ENCODE data around the gene SLC49A3. TPM values are rescaled to one million over a fixed set of nuclear protein-coding genes. Genes with fewer than 3 reads are reported as not detected.
"Not testable (repeated sequence)": the region's sequence is repeated elsewhere in the genome, so short reads cannot be mapped to it uniquely, and the experiment has no call there.

The SLC49A3 gene
- total RNA-seq: 1 to 10 TPM in 1 of 2 donors, under 1 TPM in 1; 0.59 to 1.3 TPM

DNA sequence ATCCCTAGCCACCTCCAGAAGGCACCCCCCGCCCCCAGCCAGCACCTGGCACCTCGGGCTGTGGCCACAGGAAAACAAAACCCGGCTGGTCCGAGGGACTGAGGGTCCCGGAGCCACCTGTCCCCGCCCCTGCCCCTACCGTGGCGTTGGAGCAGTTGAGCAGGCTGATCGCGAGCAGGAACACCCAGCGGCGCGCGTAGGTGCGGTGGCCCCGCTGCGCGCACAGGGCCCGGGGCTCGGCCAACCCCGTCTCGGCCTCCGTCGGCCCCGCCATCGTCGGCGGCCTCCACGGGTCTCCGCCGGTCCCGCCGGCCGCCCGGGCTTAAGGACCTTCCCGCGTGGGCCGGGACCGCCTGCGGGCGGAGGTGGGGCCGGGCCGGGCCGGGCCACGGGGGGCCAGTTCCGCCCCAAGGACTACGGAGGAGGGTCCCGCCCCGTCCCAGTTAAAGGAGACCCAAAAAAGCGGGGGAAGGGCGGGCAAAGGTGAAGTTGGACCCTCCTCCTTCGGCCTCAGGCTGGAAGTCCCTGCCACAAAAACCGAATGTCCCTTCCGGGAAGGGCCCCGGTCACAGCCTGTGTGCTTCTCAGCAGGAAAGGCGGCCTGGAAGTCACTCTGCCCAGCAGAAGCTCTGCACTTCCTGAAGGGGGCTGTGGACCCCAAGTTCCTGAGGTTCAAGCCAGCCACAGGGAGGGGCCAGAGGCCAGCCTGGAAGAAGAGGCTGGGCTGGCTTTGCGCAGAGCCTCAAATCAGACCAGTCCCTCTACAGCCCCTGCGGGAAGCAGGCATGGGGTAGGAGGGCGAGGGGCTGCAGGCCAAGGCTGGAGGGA is at the start of gene SLC49A3:
TSS of gene SLC49A3 (minus strand) at position 298 of the 828 bp plus-strand sequence. CDS start at position 274, 24 bp downstream.
- DNase-seq (ENCODE audit: low spot score in 2 of 2) (peak in 1 of 2 donors; percentile 54), ATAC-seq (peak; percentile 23 to 42)
- Mint-ChIP-seq H3K36me3 (no peaks in the 10 kb centered on the region), H3K9me3 (no peaks in the 10 kb centered on the region), H3K27ac (no peak within 1 kb of the TSS)

DNA sequence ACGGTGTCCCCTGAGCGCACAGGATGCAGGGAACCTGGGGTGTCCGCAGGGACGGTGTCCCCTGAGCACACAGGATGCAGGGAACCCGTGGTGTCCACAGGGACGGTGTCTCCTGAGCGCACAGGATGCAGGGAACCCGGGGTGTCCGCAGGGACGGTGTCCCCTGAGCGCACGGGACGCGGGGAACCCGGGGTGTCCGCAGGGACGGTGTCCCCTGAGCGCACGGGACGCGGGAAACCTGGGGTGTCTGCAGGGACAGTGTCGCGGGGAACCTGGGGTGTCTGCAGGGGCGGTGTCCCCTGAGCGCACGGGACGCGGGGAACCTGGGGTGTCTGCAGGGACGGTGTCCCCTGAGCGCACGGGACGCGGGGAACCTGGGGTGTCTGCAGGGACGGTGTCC is 47.6 kb upstream of the SLC49A3 start:
- H3K27ac Mint-ChIP-seq; H3K9me3 Mint-ChIP-seq; ATAC-seq; DNase-seq (ENCODE audit: low spot score in 2 of 2); H3K36me3 Mint-ChIP-seq: not testable (repeated sequence)

DNA sequence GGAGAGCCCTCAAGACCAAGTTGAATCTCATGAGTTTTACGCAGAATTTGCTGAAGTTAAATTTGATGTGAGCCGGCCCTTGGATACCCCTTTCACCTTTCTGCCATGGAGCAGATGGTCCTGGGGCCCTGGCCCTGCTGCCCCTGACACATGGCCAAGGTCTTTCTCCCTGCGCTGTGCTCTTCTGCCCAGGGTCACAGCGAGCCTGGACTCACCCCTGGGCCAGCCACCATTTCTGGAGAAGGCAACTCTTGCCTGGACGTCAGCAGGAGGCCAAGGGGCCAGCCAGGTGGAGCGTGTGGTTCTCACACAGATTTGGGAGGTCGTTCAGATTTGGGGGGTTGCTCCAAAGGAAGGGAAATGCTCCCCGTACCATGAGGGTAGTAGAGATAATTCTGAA is 46.6 kb upstream of the SLC49A3 start:
- H3K9me3 Mint-ChIP-seq: no peaks in the 10 kb centered on the region
- no peak overlapping the region for H3K27ac Mint-ChIP-seq
- no peak for ATAC-seq
- peaks cover 3 to 12% of the 10 kb centered on the region in 2 donors for H3K36me3 Mint-ChIP-seq
- DNase-seq (ENCODE audit: low spot score in 2 of 2): no peak

DNA sequence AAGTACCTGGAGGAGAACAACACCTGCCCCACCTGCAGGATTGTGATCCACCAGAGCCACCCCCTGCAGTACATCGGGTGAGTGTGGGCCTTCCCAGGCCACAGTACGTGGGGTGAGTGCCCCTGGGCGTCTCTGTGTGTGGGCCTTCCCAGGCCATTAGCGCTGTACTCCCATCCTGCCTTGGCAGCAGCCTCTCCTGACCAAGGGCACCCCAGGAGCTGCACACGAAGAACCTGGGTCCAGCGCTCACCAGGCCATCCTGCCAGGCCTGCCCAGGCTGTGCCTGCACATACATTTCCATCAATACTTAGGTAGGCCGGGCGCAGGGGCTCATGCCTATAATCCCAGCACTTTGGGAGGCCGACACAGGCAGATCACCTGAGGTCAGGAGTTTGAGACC is 46.0 kb upstream of the SLC49A3 start:
- Mint-ChIP-seq H3K27ac (peak overlapping the region in 1 of 2 donors; percentile 53), H3K36me3 (peaks cover 5 to 14% of the 10 kb centered on the region in 2 donors), H3K9me3 (no peaks in the 10 kb centered on the region)
- ATAC-seq: no peak
- no peak for DNase-seq (ENCODE audit: low spot score in 2 of 2)

DNA sequence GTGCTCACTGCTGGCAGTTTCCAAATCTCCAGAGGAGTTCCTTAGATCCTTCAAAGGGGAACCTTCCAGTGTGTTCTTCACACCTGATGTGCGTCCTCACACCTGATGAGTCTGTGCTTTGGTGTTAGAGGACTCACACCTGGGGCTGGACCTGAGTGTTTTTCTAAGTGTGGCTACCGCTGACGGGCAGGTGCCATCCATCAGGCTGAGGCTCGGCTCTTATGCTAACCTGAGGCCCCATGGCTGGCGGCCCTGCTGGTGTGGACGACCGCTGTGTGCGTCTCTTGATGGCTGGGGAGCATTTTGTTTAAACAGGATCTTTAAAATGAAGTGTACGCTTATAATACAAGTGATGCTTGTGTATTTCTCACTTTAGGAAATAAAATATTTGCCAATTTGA is 45.1 kb upstream of the SLC49A3 start:
- H3K27ac Mint-ChIP-seq: no peak overlapping the region
- no peak for DNase-seq (ENCODE audit: low spot score in 2 of 2)
- peaks cover 5 to 14% of the 10 kb centered on the region in 2 donors for H3K36me3 Mint-ChIP-seq
- no peaks in the 10 kb centered on the region for H3K9me3 Mint-ChIP-seq
- no peak for ATAC-seq

DNA sequence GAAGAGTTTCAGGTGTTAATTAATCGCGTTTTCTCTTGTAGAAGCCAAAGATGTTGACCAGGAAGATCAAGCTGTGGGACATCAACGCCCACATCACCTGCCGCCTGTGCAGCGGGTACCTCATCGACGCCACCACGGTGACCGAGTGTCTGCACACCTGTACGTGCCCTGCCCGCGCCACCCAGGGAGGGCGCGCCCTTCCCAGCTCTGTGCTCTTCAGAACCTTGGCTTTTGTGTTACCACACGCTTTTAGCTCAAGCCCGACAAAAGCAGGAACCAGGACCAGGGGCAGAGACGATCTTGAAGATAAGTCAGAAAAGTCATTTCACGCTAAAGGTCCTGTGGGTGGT is 44.7 kb upstream of the SLC49A3 start:
- ATAC-seq (no peak), DNase-seq (ENCODE audit: low spot score in 2 of 2) (no peak)
- peaks cover 5 to 14% of the 10 kb centered on the region in 2 donors for H3K36me3 Mint-ChIP-seq
- no peaks in the 10 kb centered on the region for H3K9me3 Mint-ChIP-seq
- H3K27ac Mint-ChIP-seq: no peak overlapping the region

DNA sequence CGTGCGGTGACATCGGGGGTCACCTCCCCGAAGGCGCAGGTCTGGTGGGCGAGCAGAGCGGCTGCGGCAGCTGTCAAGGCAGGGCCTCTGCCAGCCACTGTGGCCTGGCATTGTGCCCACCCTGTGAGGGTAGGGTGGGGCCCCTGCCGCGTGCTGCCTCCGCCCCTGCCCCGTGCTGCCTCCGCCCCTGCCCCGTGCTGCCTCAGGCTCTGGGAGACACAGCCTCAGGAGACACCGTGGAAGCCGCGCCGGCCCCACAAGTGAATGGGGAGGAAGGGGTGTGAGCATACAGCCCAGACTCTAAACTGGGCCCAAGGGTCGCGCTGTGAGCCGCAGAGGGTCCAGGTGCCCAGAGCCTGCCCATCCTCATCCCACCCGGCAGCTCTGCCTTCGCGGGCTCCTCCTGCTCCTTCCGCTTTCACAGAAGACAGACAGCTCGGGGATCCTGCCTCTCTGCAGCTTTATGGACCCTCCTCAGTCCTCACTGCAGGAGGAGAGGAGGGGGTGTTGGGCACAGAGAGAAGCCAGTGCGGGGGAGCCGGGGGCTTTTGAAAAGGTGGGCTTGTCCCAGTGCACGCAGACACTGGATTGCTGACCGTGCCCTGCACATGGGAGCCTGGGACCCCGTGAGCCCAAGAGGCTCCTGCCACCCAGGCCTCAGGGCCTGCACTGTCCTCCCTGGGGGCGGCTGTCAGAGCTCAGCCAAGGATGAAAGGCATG is 44.1 kb upstream of the SLC49A3 start:
- ATAC-seq: no peak

DNA sequence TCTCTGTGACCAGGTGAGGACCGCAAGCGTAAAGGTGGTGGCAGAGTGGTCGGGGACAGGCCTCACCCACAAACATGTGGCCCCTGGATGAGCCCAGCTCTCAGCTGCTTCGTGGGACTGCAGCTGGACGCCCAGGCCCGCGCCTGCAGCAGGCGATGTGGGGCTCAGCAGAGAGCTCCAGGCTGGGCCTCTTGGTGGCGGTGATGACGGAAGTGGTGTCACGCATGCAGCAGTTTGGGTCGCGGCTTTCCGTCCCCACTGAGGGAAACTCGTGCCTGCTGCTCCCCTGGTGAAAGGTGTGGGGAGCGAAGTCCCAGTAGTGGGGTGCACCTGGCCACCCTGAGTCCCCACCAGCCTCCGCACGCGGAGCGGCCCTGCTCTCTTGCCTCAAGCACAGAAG is 43.5 kb upstream of the SLC49A3 start:
- ATAC-seq: peak in 1 of 2 donors; percentile 30
- no peak for DNase-seq (ENCODE audit: low spot score in 2 of 2)
- no peak overlapping the region for H3K27ac Mint-ChIP-seq
- H3K9me3 Mint-ChIP-seq: no peaks in the 10 kb centered on the region
- H3K36me3 Mint-ChIP-seq: peaks cover 5 to 14% of the 10 kb centered on the region in 2 donors

More for the DNA sequence above, 44.1 kb upstream of the SLC49A3 start:
- Mint-ChIP-seq H3K36me3 (peaks cover 5 to 14% of the 10 kb centered on the region in 2 donors), H3K27ac (no peak overlapping the region), H3K9me3 (no peaks in the 10 kb centered on the region)
- no peak for DNase-seq (ENCODE audit: low spot score in 2 of 2)

DNA sequence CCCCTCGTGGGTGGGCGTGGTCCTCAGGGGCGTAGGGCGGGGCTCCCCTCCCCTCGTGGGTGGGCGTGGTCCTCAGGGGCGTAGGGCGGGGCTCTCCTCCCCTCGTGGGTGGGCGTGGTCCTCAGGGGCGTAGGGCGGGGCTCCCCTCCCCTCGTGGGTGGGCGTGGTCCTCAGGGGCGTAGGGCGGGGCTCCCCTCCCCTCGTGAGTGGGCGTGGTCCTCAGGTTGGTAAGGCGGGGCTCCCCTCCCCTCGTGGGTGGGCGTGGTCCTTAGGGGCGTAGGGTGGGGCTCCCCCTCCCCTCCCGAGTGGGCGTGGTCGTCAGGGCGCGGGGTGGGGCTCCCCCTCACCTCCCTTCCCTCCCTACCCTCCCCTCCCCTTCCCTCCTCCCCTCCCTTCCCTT is 43.0 kb upstream of the SLC49A3 start:
- not testable (repeated sequence) for DNase-seq (ENCODE audit: low spot score in 2 of 2); H3K27ac Mint-ChIP-seq; ATAC-seq; H3K9me3 Mint-ChIP-seq
- peaks cover 5 to 14% of the 10 kb centered on the region in 2 donors for H3K36me3 Mint-ChIP-seq

DNA sequence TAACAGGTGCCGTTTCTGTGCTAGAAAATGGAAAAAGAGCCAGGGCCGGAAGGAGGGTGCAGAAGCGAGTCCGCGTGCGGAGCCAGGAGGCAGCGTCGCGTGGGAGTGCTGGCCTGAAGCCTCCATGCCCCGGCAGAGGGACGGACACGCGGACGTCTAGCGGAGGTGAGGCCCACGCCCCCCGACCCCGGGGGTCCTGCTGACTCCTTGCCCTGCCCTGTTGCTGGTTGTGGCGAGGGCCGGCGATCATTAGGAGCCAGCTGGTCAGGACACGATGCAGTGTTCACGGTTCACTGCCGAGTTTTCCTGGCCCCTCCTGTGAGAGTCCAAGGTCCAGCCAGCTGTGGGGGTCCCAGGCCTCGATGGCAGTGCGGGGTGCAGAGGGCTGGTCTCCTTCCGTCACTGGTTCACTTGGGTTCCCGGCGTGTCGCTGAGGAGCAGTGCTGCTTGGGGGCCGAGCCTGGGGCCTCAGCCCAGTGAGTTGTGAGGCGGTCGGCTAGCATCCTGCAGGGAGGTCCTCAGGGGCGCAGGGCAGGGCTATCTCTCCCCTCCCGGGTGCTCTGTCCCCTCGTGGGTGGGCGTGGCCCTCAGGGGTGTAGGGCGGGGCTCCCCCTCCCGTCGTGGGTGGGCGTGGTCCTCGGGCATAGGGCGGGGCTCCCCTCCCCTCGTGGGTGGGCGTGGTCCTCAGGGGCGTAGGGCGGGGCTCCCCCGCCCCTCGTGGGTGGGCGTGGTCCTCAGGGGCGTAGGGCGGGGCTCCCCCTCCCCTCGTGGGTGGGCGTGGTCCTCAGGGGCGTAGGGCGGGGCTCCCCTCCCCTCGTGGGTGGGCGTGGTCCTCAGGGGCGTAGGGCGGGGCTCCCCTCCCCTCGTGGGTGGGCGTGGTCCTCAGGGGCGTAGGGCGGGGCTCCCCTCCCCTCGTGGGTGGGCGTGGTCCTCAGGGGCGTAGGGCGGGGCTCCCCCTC is 42.3 kb upstream of the SLC49A3 start:
- peak in 1 of 2 donors; percentile 56 for ATAC-seq
- DNase-seq (ENCODE audit: low spot score in 2 of 2); H3K27ac Mint-ChIP-seq; H3K9me3 Mint-ChIP-seq: not testable (repeated sequence)
- peaks cover 5 to 14% of the 10 kb centered on the region in 2 donors for H3K36me3 Mint-ChIP-seq

DNA sequence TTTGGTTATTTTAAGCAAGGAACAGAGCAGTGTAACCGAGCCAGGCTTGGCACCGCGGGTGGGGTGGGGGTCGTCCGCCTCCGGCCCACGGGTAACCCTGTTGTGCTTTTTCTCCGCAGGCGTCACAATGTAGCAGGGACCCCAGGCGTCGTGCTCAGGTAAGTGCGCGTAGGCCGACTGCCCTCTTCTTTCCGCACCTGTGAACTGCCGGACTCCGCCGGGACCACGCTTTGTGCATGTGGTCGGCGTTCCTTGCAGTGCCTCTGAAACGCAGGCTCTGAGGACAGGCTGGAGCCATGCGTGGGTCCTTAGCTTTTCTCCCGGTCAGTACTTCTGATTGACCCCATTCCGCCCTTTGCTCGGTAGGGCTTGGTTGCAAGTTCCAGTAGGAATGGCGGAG is 41.6 kb upstream of the SLC49A3 start:
- no peak overlapping the region for H3K27ac Mint-ChIP-seq
- no peak for ATAC-seq
- H3K36me3 Mint-ChIP-seq: peaks cover 5 to 14% of the 10 kb centered on the region in 2 donors
- H3K9me3 Mint-ChIP-seq: no peaks in the 10 kb centered on the region
- no peak for DNase-seq (ENCODE audit: low spot score in 2 of 2)

DNA sequence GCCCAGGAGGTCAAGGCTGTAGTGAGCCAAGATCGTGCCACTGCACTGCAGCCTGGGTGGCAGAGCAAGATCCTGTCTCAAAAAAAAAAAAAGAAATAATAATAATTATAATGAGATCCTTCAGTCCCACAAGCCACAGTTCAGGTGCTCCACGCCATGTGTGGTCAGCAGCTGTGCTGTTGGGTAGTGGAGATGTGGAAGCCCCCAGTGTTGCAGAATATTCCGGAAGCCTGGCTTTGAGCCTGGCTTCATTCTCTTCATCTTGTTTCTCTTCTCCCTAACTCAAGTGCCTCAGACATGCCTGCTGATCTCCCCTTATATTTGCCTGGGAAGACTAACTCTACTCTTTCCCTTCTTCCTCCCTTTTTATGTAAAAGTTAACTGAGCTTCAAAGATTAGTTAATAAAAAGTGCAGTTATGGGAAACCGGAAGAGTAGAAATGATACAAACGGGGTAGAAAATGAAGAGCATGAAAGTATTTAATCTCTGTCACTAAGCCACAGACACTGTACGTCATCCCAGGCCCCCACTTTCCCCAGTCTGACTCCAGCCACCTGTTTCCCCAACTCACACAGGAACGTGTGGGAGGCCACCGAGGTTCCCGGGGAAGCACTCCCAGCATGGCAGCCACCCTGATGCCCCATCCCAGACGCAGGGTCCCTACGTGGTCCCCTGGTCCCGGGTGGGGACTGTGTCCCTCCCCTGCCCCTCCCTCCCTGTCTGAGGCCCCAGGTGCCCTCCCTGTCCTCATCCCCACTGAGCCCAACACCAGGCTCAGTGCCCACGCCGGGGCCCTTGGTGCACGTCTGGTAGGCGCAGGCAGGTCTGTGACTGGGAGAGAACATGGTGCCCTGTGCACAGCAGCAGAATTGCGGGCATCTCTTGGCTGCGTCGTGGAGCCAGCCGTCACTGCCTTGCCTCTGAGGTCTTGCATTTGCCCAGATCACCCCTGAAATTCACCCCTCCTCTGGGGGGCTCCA is 40.7 kb upstream of the SLC49A3 start:
- H3K27ac Mint-ChIP-seq: no peak overlapping the region
- no peaks in the 10 kb centered on the region for H3K9me3 Mint-ChIP-seq
- DNase-seq (ENCODE audit: low spot score in 2 of 2): no peak
- ATAC-seq: no peak
- peaks cover 5 to 14% of the 10 kb centered on the region in 2 donors for H3K36me3 Mint-ChIP-seq

DNA sequence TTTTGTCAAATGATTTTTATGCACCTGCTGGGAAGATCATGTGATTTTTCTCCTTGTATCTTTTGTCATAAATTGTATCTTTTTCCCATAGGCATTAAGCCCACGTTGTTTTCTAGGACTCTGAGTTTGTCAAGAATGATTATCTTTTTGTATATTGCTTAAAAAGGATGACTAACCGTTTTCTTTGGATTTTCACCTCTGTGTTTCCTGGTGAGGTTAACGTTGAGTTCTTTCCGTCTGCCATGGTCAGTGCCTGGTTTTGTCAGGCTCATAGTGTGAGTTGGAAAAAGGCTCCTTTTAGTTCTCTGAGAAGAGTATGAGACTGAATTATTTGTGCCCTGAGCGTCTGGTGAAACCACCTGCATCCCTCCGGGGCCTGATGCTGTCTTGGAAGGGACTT is 38.6 kb upstream of the SLC49A3 start:
- ATAC-seq (no peak), DNase-seq (ENCODE audit: low spot score in 2 of 2) (no peak)
- no peaks in the 10 kb centered on the region for H3K9me3 Mint-ChIP-seq
- H3K27ac Mint-ChIP-seq: no peak overlapping the region
- peaks cover 5 to 19% of the 10 kb centered on the region in 2 donors for H3K36me3 Mint-ChIP-seq

DNA sequence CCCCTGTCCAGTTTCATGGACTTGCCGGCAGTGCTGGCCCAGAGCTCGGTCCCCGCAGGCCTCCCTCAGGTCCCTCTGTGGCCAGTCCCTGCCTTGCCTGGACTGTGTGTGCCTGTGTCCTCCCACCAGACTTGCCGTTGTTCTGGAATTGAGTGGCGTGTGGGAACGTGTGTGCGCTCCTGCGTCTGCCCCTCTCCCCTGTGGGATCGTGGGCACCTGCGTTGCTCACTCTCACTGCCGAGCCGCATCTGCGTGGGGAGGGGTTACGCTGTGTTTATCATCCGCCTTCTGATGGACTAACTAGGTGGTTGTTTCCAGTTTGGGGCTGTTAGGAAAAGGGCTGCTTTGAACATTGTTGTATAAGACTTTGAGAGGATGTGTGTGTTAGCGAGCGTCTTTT is 37.9 kb upstream of the SLC49A3 start:
- ATAC-seq (no peak), DNase-seq (ENCODE audit: low spot score in 2 of 2) (no peak)
- H3K9me3 Mint-ChIP-seq: no peaks in the 10 kb centered on the region
- H3K27ac Mint-ChIP-seq: peak overlapping the region; percentile 47 to 74
- peaks cover 5 to 24% of the 10 kb centered on the region in 2 donors for H3K36me3 Mint-ChIP-seq

DNA sequence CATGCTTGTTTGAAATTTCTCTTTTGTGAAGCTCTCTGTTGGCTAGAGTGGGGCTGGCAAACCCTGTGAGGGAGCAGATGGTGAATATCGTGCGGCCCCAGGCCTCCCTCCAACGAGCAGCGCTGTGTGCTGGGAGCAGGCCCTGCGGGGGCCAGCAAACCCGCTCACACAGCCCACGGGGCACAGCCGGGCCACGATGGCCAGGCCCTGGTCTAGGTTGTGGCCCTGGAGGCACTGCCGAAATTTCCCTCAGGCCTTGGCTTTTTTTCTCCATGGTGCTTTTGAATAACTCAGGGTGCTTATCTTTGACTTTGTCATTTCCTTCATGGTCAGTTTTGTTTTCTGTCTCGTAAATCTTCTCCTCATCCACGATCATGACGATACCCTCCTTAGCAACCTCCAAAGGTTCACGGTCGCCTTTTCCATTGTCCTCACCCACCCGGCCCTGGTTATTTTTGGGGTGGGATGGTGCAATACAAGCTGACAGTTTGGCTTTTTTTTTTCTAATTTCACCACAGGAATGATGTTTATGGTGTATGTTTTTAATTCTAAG is 37.4 kb upstream of the SLC49A3 start:
- no peak for DNase-seq (ENCODE audit: low spot score in 2 of 2)
- Mint-ChIP-seq H3K9me3 (no peaks in the 10 kb centered on the region), H3K36me3 (peaks cover 5 to 29% of the 10 kb centered on the region in 2 donors)

More for the DNA sequence above, 37.4 kb upstream of the SLC49A3 start:
- ATAC-seq: no peak
- H3K27ac Mint-ChIP-seq: peak overlapping the region; percentile 47 to 74

All from activated naive CD4-positive, alpha-beta T cell treated with anti-CD3 and anti-CD28 coated beads, Interleukin-2, amount 50 U/mL, for 72 hours (primary cell).